HepG2 (cell line): ENCODE data around the gene JPH3. TPM values are rescaled to one million over a fixed set of nuclear protein-coding genes. Genes with fewer than 3 reads are reported as not detected.

ENCODE experiments used
- CEBPG ChIP-seq: IDR thresholded peaks from 2 replicates; pipeline ENCODE4 v1.6.1; 2016
- ETV5 ChIP-seq: IDR thresholded peaks from 2 replicates; pipeline ENCODE4 v1.6.1; 2018; ENCODE audit warnings: missing biosample characterization, missing genetic modification reagents, inconsistent platforms, borderline replicate concordance
- ETV6 ChIP-seq: sonication (generic); formaldehyde crosslinking; conservative IDR thresholded peaks from 2 replicates; pipeline ENCODE4 v1.4.0; 2020; ENCODE audit warnings: missing genetic modification reagents
- GTF2F1 ChIP-seq: fragments of 150-350 bp; IDR thresholded peaks from 2 replicates; pipeline ENCODE4 v1.6.1; 2014; ENCODE audit warnings: low read length
- KIAA2018 ChIP-seq: sonication (generic); formaldehyde crosslinking; IDR thresholded peaks from 2 replicates; pipeline ENCODE4 v1.5.0; 2020; ENCODE audit warnings: mild to moderate bottlenecking, missing genetic modification reagents, borderline replicate concordance
- SNAPC4 ChIP-seq: sonication (generic); formaldehyde crosslinking; IDR thresholded peaks from 2 replicates; pipeline ENCODE4 v1.4.0; 2020; ENCODE audit warnings: mild to moderate bottlenecking, missing genetic modification reagents
- TARDBP ChIP-seq: sonication (generic); formaldehyde crosslinking; IDR thresholded peaks from 2 replicates; pipeline ENCODE4 v1.8.0; 2022; ENCODE audit warnings: mild to moderate bottlenecking, missing genetic modification reagents
- ZKSCAN5 ChIP-seq: sonication (generic); formaldehyde crosslinking; IDR thresholded peaks from 2 replicates; pipeline ENCODE4 v1.5.1; 2020; ENCODE audit warnings: mild to moderate bottlenecking, missing genetic modification reagents
- ZNF546 ChIP-seq: sonication (generic); formaldehyde crosslinking; conservative IDR thresholded peaks from 2 replicates; pipeline ENCODE4 v1.8.1; 2023; ENCODE audit warnings: mild to moderate bottlenecking, missing genetic modification reagents
- polyA plus RNA-seq, 8 experiments: library from polyadenylated mRNA; depleted of rRNA in 3 of 8; stranded (reverse) in 7 of 8; unstranded in 1 of 8; fragments of >200 nt; fragmentation: Illumina TruSeq in 4 of 8; extraction: Trizol in 4 of 8; gene quantifications; 2 replicates each; pipeline versions ENCODE4 v1.2.1 to v1.2.3, GENCODE V29; 2011 to 2016; ENCODE audit warnings: low read depth in 4 of 8, missing spikeins in 1 of 8, mixed read lengths in 1 of 8; ENCODE audit not compliant: insufficient read depth in 1 of 8
- total RNA-seq, 5 experiments: library from RNA; depleted of rRNA; stranded (reverse); fragments of >200 nt; fragmentation: Illumina TruSeq; extraction: Trizol; gene quantifications; 2 replicates each; pipeline ENCODE4 v1.2.3, GENCODE V29; 2016; ENCODE audit warnings: low read depth in 1 of 5
- TF ChIP-seq, protein P1 (sequence below): sonication (generic); formaldehyde crosslinking; IDR thresholded peaks from 2 replicates; pipeline ENCODE4 v1.5.1; 2020; ENCODE audit warnings: mild to moderate bottlenecking, missing genetic modification reagents, borderline replicate concordance

The JPH3 gene
- total and polyA plus RNA-seq, 2 of the 13 experiments (the other 11 are each of a cell fraction or from before 2014, with no cell fraction given) = not detected

DNA sequence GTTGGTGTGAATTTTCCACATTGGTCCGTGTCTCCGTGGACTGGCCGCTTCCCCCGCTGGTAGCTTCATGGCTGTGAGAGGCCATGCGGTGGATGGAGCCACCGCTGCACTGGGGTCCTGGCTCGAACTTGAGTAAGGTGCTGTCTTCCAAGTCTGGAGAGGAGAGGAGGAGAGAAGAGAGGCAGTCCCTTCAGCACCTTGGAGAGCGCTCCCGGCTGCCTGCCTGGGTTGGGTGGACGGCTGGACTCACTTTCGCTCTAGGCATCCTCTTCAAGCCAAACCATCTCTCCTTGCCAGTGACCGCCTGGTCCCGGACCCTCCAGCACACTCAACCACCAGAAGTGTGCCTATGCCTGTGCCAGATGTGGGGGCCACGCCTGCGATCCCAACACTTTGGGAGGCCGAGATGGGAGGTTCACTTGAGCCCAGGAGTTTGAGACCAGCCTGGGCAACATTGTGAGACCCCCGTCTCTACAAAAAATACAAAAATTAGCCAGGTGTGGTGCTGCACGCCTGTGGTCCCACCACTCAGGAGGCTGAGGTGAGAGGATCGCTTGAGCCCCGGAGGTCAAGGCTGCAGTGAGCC lies 6.2 kb downstream of the JPH3 start (continued):
- TF ChIP-seq KIAA2018 (0 out of 2 replicates have a peak, but pooled peaks have one; percentile 51), ZNF546 (CRISPR knock-in tag) (peak; percentile 78; the same call in 1 of the 2 replicates), ETV5 (peak; percentile 11; the same call in 1 of the 2 replicates), CEBPG (CRISPR knock-in tag) (no peak), SNAPC4 (0 out of 2 replicates have a peak, but pooled peaks have one; percentile 33), GTF2F1 (0 out of 2 replicates have a peak, but pooled peaks have one; percentile 36), TARDBP (CRISPR knock-in tag) (peak; percentile 44; the same call in 1 of the 2 replicates), ZKSCAN5 (no peak), ETV6 (CRISPR knock-in tag) (peak; percentile 87; the same call in 1 of the 2 replicates)
- TF ChIP-seq, protein P1, sequence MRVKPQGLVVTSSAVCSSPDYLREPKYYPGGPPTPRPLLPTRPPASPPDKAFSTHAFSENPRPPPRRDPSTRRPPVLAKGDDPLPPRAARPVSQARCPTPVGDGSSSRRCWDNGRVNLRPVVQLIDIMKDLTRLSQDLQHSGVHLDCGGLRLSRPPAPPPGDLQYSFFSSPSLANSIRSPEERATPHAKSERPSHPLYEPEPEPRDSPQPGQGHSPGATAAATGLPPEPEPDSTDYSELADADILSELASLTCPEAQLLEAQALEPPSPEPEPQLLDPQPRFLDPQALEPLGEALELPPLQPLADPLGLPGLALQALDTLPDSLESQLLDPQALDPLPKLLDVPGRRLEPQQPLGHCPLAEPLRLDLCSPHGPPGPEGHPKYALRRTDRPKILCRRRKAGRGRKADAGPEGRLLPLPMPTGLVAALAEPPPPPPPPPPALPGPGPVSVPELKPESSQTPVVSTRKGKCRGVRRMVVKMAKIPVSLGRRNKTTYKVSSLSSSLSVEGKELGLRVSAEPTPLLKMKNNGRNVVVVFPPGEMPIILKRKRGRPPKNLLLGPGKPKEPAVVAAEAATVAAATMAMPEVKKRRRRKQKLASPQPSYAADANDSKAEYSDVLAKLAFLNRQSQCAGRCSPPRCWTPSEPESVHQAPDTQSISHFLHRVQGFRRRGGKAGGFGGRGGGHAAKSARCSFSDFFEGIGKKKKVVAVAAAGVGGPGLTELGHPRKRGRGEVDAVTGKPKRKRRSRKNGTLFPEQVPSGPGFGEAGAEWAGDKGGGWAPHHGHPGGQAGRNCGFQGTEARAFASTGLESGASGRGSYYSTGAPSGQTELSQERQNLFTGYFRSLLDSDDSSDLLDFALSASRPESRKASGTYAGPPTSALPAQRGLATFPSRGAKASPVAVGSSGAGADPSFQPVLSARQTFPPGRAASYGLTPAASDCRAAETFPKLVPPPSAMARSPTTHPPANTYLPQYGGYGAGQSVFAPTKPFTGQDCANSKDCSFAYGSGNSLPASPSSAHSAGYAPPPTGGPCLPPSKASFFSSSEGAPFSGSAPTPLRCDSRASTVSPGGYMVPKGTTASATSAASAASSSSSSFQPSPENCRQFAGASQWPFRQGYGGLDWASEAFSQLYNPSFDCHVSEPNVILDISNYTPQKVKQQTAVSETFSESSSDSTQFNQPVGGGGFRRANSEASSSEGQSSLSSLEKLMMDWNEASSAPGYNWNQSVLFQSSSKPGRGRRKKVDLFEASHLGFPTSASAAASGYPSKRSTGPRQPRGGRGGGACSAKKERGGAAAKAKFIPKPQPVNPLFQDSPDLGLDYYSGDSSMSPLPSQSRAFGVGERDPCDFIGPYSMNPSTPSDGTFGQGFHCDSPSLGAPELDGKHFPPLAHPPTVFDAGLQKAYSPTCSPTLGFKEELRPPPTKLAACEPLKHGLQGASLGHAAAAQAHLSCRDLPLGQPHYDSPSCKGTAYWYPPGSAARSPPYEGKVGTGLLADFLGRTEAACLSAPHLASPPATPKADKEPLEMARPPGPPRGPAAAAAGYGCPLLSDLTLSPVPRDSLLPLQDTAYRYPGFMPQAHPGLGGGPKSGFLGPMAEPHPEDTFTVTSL (CRISPR knock-in tag) = no peak
